HepG2 (cell line): Measurements from ENCODE around the gene TUT1. TPM values are rescaled to one million over a fixed set of nuclear protein-coding genes. Genes with fewer than 3 reads are reported as not detected.

Experiments used
- IRF9 ChIP-seq: sonication (generic); formaldehyde crosslinking; IDR thresholded peaks from 2 replicates; pipeline ENCODE4 v1.8.0; 2022; ENCODE audit warnings: missing genetic modification reagents, mild to moderate bottlenecking, borderline replicate concordance
- JUN ChIP-seq: sonication (generic); formaldehyde crosslinking; IDR thresholded peaks from 2 replicates; pipeline ENCODE4 v1.4.0; 2020; ENCODE audit warnings: mild to moderate bottlenecking, missing genetic modification reagents
- LCORL ChIP-seq, 2 experiments: fragments of 450-650 bp in 1 of 2; sonication (generic) in 1 of 2; formaldehyde crosslinking in 1 of 2; IDR thresholded peaks; 2 replicates each; pipeline versions ENCODE4 v1.5.0 to v1.6.1; 2017 to 2020; ENCODE audit warnings: antibody characterized with exemption in 1 of 2, missing genetic modification reagents in 1 of 2
- MTERF4 ChIP-seq: sonication (generic); formaldehyde crosslinking; IDR thresholded peaks from 2 replicates; pipeline ENCODE4 v1.8.0; 2023; ENCODE audit warnings: mild to moderate bottlenecking, missing genetic modification reagents
- POLR2AphosphoS5 ChIP-seq: IDR thresholded peaks from 2 replicates; pipeline ENCODE4 v1.6.1; 2012; ENCODE audit warnings: low read depth, low read length
- RFXANK ChIP-seq: IDR thresholded peaks from 2 replicates; pipeline ENCODE4 v1.6.1; 2016
- RFXAP ChIP-seq: sonication (generic); formaldehyde crosslinking; IDR thresholded peaks from 2 replicates; pipeline ENCODE4 v1.4.0; 2020; ENCODE audit warnings: missing genetic modification reagents, borderline replicate concordance
- SNRNP70 ChIP-seq: fragments of 200-400 bp; formaldehyde crosslinking; IDR thresholded peaks from 2 replicates; pipeline ENCODE4 v1.6.1; 2017; ENCODE audit warnings: mild to moderate bottlenecking, low read depth, low read length, moderate library complexity
- ZFP41 ChIP-seq: sonication (generic); formaldehyde crosslinking; IDR thresholded peaks from 2 replicates; pipeline ENCODE4 v1.4.0; 2020; ENCODE audit warnings: mild to moderate bottlenecking, missing genetic modification reagents, borderline replicate concordance
- ZIK1 ChIP-seq: sonication (generic); formaldehyde crosslinking; IDR thresholded peaks from 2 replicates; pipeline ENCODE4 v1.5.0; 2020; ENCODE audit warnings: mild to moderate bottlenecking, low read depth, missing genetic modification reagents, borderline replicate concordance
- ZNF326 ChIP-seq: sonication (generic); formaldehyde crosslinking; IDR thresholded peaks from 2 replicates; pipeline ENCODE4 v1.4.0; 2020; ENCODE audit warnings: missing genetic modification reagents, borderline replicate concordance
- ZNF510 ChIP-seq: sonication (generic); formaldehyde crosslinking; IDR thresholded peaks from 2 replicates; pipeline ENCODE4 v1.4.0; 2020; ENCODE audit warnings: low read depth, mild to moderate bottlenecking, missing genetic modification reagents
- ZNF790 ChIP-seq: sonication (generic); formaldehyde crosslinking; IDR thresholded peaks from 2 replicates; pipeline ENCODE4 v1.8.0; 2022; ENCODE audit warnings: missing genetic modification reagents, mild to moderate bottlenecking, borderline replicate concordance
- ZNF800 ChIP-seq: sonication (generic); formaldehyde crosslinking; IDR thresholded peaks from 2 replicates; pipeline ENCODE4 v1.4.0; 2020; ENCODE audit warnings: missing genetic modification reagents
- ZNF816 ChIP-seq: sonication (generic); formaldehyde crosslinking; IDR thresholded peaks from 2 replicates; pipeline ENCODE4 v1.8.0; 2022; ENCODE audit warnings: missing genetic modification reagents, mild to moderate bottlenecking, borderline replicate concordance
- ZSCAN20 ChIP-seq: sonication (generic); formaldehyde crosslinking; IDR thresholded peaks from 2 replicates; pipeline ENCODE4 v1.4.0; 2020; ENCODE audit warnings: missing genetic modification reagents, mild to moderate bottlenecking, borderline replicate concordance
- polyA plus RNA-seq, 8 experiments: library from polyadenylated mRNA; depleted of rRNA in 3 of 8; stranded (reverse) in 7 of 8; unstranded in 1 of 8; fragments of >200 nt; fragmentation: Illumina TruSeq in 4 of 8; extraction: Trizol in 4 of 8; gene quantifications; 2 replicates each; pipeline versions ENCODE4 v1.2.1 to v1.2.3, GENCODE V29; 2011 to 2016; ENCODE audit warnings: low read depth in 4 of 8, missing spikeins in 1 of 8, mixed read lengths in 1 of 8; ENCODE audit not compliant: insufficient read depth in 1 of 8
- total RNA-seq, 5 experiments: library from RNA; depleted of rRNA; stranded (reverse); fragments of >200 nt; fragmentation: Illumina TruSeq; extraction: Trizol; gene quantifications; 2 replicates each; pipeline ENCODE4 v1.2.3, GENCODE V29; 2016; ENCODE audit warnings: low read depth in 1 of 5
- TF ChIP-seq, protein P1 (sequence below): sonication (generic); formaldehyde crosslinking; IDR thresholded peaks from 2 replicates; pipeline ENCODE4 v1.8.1; 2022; ENCODE audit warnings: mild to moderate bottlenecking, missing genetic modification reagents
- TF ChIP-seq, protein P2 (sequence below): IDR thresholded peaks from 2 replicates; pipeline ENCODE4 v1.6.1; 2016
- TF ChIP-seq, protein P3 (sequence below): IDR thresholded peaks from 2 replicates; pipeline ENCODE4 v1.6.1; 2016; ENCODE audit warnings: low read depth, control low read depth
- TF ChIP-seq, protein P4 (sequence below): sonication (generic); formaldehyde crosslinking; IDR thresholded peaks from 2 replicates; pipeline ENCODE4 v1.8.0; 2022; ENCODE audit warnings: mild to moderate bottlenecking, missing genetic modification reagents, moderate library complexity

Gene TUT1
- total and polyA plus RNA-seq, 2 of the 13 experiments (the other 11 are each of a cell fraction or from before 2014, with no cell fraction given): 9.7 to 14.3 TPM

DNA sequence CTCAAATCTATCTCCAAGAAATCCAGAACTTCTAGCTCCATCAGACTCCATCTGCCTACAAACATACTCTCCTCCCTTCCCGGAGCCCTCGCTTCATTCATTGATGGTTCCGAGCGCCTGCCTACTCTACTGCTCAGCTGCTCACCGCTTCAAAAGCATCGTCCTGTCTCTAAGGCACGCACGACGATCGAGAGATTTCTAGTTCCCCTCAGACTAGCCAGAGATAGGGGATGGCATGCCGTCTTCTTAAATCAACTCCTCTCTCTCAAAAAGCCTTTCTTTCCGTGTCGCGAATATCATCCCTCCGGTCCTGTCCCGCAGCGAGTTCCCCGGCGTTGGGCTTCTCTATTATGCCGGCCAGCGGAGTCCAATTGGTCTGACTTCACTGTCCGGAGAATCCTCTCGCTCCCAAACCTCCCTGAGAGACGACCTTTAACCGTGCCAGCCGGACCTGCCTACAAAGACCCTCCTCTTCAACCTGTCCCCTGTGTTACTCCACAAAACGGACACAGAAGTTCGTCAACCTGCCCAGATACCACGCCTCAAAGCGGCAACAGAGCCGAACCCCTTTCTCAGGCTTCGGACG, 18.2 kb downstream of the TUT1 start (continued):
- TF ChIP-seq ZNF790 (CRISPR knock-in tag) (0 out of 2 replicates have a peak, but pooled peaks have one; percentile 11), MTERF4 (CRISPR knock-in tag) (peak; percentile 46; the same call in 1 of the 2 replicates), ZNF510 (CRISPR knock-in tag) (no peak), POLR2AphosphoS5 (no peak), ZFP41 (no peak), RFXAP (CRISPR knock-in tag) (0 out of 2 replicates have a peak, but pooled peaks have one; percentile 6), ZSCAN20 (CRISPR knock-in tag) (0 out of 2 replicates have a peak, but pooled peaks have one; percentile 41), ZIK1 (CRISPR knock-in tag) (0 out of 2 replicates have a peak, but pooled peaks have one; percentile 45), LCORL (IDR thresholded peaks at IDR 0.05) (no peak), LCORL (CRISPR knock-in tag; IDR thresholded peaks at IDR 0.05) (0 out of 2 replicates have a peak, but pooled peaks have one; percentile 29), IRF9 (CRISPR knock-in tag) (0 out of 2 replicates have a peak, but pooled peaks have one; percentile 37), RFXANK (CRISPR knock-in tag) (0 out of 2 replicates have a peak, but pooled peaks have one; percentile 3), JUN (CRISPR knock-in tag) (no peak), ZNF800 (CRISPR knock-in tag) (no peak), SNRNP70 (no peak), ZNF816 (CRISPR knock-in tag) (no peak), ZNF326 (CRISPR knock-in tag) (no peak)
- TF ChIP-seq, protein P1, sequence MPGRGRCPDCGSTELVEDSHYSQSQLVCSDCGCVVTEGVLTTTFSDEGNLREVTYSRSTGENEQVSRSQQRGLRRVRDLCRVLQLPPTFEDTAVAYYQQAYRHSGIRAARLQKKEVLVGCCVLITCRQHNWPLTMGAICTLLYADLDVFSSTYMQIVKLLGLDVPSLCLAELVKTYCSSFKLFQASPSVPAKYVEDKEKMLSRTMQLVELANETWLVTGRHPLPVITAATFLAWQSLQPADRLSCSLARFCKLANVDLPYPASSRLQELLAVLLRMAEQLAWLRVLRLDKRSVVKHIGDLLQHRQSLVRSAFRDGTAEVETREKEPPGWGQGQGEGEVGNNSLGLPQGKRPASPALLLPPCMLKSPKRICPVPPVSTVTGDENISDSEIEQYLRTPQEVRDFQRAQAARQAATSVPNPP (CRISPR knock-in tag): no peak
- TF ChIP-seq, protein P2, sequence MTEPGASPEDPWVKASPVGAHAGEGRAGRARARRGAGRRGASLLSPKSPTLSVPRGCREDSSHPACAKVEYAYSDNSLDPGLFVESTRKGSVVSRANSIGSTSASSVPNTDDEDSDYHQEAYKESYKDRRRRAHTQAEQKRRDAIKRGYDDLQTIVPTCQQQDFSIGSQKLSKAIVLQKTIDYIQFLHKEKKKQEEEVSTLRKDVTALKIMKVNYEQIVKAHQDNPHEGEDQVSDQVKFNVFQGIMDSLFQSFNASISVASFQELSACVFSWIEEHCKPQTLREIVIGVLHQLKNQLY (CRISPR knock-in tag): no peak
- TF ChIP-seq, protein P3, sequence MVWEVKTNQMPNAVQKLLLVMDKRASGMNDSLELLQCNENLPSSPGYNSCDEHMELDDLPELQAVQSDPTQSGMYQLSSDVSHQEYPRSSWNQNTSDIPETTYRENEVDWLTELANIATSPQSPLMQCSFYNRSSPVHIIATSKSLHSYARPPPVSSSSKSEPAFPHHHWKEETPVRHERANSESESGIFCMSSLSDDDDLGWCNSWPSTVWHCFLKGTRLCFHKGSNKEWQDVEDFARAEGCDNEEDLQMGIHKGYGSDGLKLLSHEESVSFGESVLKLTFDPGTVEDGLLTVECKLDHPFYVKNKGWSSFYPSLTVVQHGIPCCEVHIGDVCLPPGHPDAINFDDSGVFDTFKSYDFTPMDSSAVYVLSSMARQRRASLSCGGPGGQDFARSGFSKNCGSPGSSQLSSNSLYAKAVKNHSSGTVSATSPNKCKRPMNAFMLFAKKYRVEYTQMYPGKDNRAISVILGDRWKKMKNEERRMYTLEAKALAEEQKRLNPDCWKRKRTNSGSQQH (CRISPR knock-in tag): 0 out of 2 replicates have a peak, but pooled peaks have one; percentile 17
- TF ChIP-seq, protein P4, sequence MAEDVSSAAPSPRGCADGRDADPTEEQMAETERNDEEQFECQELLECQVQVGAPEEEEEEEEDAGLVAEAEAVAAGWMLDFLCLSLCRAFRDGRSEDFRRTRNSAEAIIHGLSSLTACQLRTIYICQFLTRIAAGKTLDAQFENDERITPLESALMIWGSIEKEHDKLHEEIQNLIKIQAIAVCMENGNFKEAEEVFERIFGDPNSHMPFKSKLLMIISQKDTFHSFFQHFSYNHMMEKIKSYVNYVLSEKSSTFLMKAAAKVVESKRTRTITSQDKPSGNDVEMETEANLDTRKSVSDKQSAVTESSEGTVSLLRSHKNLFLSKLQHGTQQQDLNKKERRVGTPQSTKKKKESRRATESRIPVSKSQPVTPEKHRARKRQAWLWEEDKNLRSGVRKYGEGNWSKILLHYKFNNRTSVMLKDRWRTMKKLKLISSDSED (CRISPR knock-in tag): no peak
